ENCODE measurements around the gene HAPLN3.

The HAPLN3 gene

GRCh38 chr15:88860212-88860611 lies 35.1 kb downstream of the HAPLN3 start:
- DNase-seq (ENCODE audit: low spot score), result no peak

GRCh38 chr15:88859550-88859949 lies 35.8 kb downstream of the HAPLN3 start:
- DNase-seq (ENCODE audit: low spot score), result no peak

GRCh38 chr15:88858934-88859333 lies 36.4 kb downstream of the HAPLN3 start:
- DNase-seq (ENCODE audit: low spot score), result no peak

GRCh38 chr15:88852476-88852875 lies 42.9 kb downstream of the HAPLN3 start:
- DNase-seq (ENCODE audit: low spot score), result no peak

- DNase-seq (ENCODE audit: low spot score), result no peak
These were observed 45.8 kb downstream of the HAPLN3 start for GRCh38 chr15:88849376-88850072.

GRCh38 chr15:88848203-88848602 lies 47.1 kb downstream of the HAPLN3 start:
- no peak for DNase-seq (ENCODE audit: low spot score)

- no peak for DNase-seq (ENCODE audit: low spot score)
These were observed 48.2 kb downstream of the HAPLN3 start for GRCh38 chr15:88847144-88847543.

- DNase-seq (ENCODE audit: low spot score), result no peak
These were observed 49.7 kb downstream of the HAPLN3 start for GRCh38 chr15:88845616-88846015.

GRCh38 chr15:88844749-88845386 lies 50.5 kb downstream of the HAPLN3 start:
- DNase-seq (ENCODE audit: low spot score), result no peak

- no peak for DNase-seq (ENCODE audit: low spot score)
These were observed 52.0 kb downstream of the HAPLN3 start for GRCh38 chr15:88843334-88843733.

- DNase-seq (ENCODE audit: low spot score), result no peak
These were observed 53.2 kb downstream of the HAPLN3 start for GRCh38 chr15:88842156-88842555.

GRCh38 chr15:88841236-88841635 lies 54.1 kb downstream of the HAPLN3 start:
- DNase-seq (ENCODE audit: low spot score), result no peak

GRCh38 chr15:88839961-88840360 lies 55.4 kb downstream of the HAPLN3 start:
- DNase-seq (ENCODE audit: low spot score), result no peak

- no peak for DNase-seq (ENCODE audit: low spot score)
These were observed 56.2 kb downstream of the HAPLN3 start for GRCh38 chr15:88839146-88839545.

- DNase-seq (ENCODE audit: low spot score), result no peak
These were observed 56.7 kb downstream of the HAPLN3 start for GRCh38 chr15:88838667-88839066.

GRCh38 chr15:88835646-88836045 lies 59.7 kb downstream of the HAPLN3 start:
- no peak for DNase-seq (ENCODE audit: low spot score)

GRCh38 chr15:88835119-88835518 lies 60.2 kb downstream of the HAPLN3 start:
- DNase-seq (ENCODE audit: low spot score), result no peak

GRCh38 chr15:88834211-88834812 lies 61.0 kb downstream of the HAPLN3 start:
- DNase-seq (ENCODE audit: low spot score), result peak; percentile 15

- no peak for DNase-seq (ENCODE audit: low spot score)
These were observed 61.6 kb downstream of the HAPLN3 start for GRCh38 chr15:88833731-88834100.

- no peak for DNase-seq (ENCODE audit: low spot score)
These were observed 62.3 kb downstream of the HAPLN3 start for GRCh38 chr15:88832820-88833730.

GRCh38 chr15:88830016-88830415 lies 65.3 kb downstream of the HAPLN3 start:
- no peak for DNase-seq (ENCODE audit: low spot score)

- DNase-seq (ENCODE audit: low spot score), result no peak
These were observed 66.6 kb downstream of the HAPLN3 start for GRCh38 chr15:88828791-88829190.
